Left colon (tissue), 2 donors: Measurements from ENCODE around the gene YBX1. TPM values are rescaled to one million over a fixed set of nuclear protein-coding genes. Genes with fewer than 3 reads are reported as not detected.

ENCODE experiments used
- ATAC-seq: fragments of 200-7000 bp; cut with Tn5 transposase; one replicate; pipeline ENCODE4 v1.9.1; 2020; ENCODE audit warnings: mild to moderate bottlenecking, moderate library complexity
- DNase-seq, 2 donors: peaks; one replicate each; pipeline ENCODE4 v3.0.0-alpha.2; 2020
- intact Hi-C, 2 donors: fragments of 100-400 bp; cut with DNase I in 1 of 2; cut with micrococcal nuclease in 1 of 2; formaldehyde crosslinking; loops; one replicate each; pipeline versions ENCODE4 v1.11.2 to v1.14.0; 2022; cut with DNase I, micrococcal nuclease
- total RNA-seq, 2 donors: library from RNA; stranded (reverse); fragmentation: NEBNext Ultra II Directional; extraction: Animal tissue kit (Norgen Biotek cat#: 25700); gene quantifications; one replicate each; pipeline ENCODE4 v1.2.1, GENCODE V29; 2021
- donor health status: DM: no; HTN: no; CAD: no.
- donor health status: DM: yes; HTN: yes; CAD: no.

Gene YBX1
- total RNA-seq, 2 donors from 2014 or later = 419 to 437 TPM

- intact Hi-C loops = no loop called here
- no peak for DNase-seq
- no peak for ATAC-seq
These were observed 47.8 kb downstream of the YBX1 start for GRCh38 chr1:42730002-42730401.

- intact Hi-C loops = no loop called here
- ATAC-seq = peak; percentile 53
- peak in 1 of 2 donors; percentile 55 for DNase-seq
These were observed 48.8 kb downstream of the YBX1 start for GRCh38 chr1:42730988-42731387.

DNA sequence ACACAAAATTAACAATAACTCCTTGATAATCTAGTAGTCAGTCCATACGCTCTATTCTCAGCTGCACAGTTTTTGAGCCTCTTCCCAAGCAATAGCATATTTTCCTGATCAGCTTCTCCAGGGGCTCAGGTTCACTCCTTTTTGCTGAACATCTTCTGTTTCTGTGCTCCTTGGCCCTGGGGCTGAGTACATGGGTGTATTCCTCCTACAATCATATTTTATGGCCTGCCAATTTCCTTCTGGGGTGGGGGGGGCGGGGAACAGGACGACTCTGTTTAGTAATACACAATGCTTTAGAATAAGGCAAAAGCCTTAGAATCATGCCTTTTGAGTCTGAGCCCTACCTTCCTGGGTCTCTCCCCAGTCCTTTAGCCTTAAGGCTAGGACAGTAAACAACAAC lies 49.4 kb downstream of the YBX1 start:
- DNase-seq (no peak), ATAC-seq (peak; percentile 62)
- intact Hi-C loops = no loop called here

GRCh38 chr1:42732126-42732680 lies 50.0 kb downstream of the YBX1 start:
- DNase-seq (no peak), ATAC-seq (no peak)
- intact Hi-C loops = no loop called here

DNA sequence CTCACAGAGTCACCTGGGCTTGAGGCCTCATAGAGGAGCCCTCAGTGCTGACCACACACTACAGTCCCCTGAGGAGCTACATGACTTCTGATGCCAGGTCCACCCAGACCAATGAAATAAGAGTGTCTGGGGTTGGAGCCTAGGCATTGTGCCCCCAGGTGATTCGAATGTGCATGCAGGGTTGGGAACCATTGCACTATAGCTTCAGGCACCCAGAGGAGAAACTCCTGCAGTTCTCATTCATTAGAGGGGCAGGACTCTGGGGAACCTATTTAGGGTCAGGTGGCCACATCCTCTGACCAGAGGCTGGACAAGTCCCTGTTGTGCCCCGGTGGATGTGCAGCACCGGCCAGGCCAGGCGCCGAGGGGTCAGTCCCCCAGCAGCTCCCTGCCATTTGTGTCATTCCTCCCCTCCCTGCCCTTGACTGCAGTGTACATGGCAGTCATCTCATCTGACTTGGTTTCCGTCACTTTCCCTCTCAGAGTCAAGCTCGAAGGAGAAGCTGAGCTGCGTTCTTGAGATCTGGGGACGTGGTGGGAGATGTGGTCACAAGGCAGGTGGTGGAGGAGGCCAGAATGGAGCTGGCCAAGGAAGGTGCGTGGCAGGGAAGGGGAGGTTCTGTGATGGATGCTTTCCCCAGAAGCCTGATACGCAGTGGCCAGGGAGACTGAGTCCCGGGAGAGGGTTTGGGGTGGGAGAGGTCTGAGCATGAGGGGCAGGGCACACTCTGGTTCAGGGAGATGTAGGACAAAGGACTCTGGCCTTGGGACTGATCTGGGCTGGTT lies 51.4 kb downstream of the YBX1 start:
- ATAC-seq (no peak), DNase-seq (no peak)
- intact Hi-C loops = no loop called here

DNA sequence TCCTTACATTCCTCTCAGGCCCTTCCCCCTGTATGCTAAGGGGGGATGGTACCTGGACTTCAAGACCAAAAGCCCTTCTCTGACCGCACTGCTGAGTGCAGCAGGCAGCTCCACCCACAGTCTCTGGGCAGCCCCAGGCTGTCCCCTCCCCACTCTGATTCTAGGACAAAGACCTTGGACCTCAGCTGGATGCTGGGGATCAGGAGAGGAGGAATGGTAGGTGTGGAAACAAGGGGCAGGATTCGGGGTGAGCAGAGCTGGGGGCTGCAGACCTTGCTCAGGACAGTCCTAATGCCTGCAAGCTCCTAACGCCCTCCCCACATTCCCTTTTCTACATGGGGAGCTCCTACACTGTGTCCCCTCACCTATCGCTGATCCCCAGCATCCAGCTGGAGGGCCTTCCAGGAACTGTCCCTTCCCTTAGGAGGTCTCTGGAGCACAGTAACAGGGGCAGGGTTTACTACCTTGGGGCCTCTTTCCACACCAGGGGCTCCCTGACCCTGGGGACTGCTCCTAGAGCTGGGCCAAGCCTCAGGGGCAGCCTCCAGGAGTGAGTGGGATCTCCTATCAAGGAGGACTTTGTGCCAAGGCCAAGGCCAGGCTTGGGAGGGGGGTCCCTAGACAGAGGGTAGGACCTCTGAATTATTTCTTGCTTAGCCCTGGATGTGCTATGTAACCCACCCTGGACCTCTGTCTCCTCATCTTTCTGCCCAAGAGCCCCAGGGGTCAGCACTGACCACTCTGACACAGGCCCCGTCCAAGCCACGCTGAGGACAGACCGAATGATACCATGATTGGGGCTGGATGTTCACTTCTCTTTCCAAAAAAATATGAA lies 52.2 kb downstream of the YBX1 start:
- intact Hi-C loops = no loop called here
- no peak for ATAC-seq
- no peak for DNase-seq

DNA sequence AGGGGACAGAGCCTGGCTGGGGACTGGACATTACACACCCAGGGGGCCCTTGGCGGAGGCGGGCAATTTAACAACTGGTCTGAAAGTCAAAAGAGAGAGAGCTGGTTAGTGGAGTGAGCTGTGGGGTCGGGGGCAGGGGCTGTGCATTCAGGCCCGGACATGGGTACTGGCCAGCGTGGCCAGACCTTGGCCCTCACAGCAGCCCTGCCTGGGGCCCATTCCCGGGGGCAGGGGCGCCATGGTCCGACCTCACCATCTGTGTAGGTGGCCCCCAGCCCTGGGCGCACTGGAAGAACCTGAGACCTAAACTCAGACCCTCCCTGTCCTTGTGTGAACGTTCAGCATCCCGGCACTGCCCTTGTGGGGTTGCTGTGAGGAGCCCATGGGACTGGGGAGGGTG lies 52.8 kb downstream of the YBX1 start:
- intact Hi-C loops = no loop called here
- ATAC-seq (no peak), DNase-seq (no peak)

GRCh38 chr1:42735477-42736105 lies 53.4 kb downstream of the YBX1 start:
- ATAC-seq (peak; percentile 81), DNase-seq (peak; percentile 47 to 48)
- intact Hi-C loops = no loop called here

- DNase-seq (peak; percentile 52 to 72), ATAC-seq (peak; percentile 76)
These were observed 53.9 kb downstream of the YBX1 start for GRCh38 chr1:42736152-42736551.

GRCh38 chr1:42736571-42737200 lies 54.5 kb downstream of the YBX1 start:
- intact Hi-C loops = no loop called here
- no peak for DNase-seq
- no peak for ATAC-seq

More at GRCh38 chr1:42736152-42736551, 53.9 kb downstream of the YBX1 start:
- intact Hi-C loops = no loop called here

DNA sequence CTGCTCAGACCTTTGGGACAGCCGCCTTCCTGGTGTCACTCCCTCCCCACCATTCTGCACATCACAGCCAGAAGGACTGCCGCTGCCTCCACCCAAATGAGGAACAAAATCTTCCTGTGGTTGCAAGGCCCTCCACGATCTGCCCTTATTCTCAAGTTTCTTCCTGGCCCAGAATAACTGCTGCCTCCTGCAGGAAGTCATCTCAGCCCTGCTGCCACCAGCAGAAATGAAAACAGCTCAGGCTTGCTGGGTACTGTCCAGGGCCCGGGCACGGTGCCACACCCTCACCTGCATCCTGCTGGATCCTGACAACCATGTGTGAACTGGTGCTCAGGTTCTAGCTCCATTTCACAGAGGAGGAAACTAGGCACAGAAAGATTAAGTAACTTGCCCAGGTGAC lies 55.0 kb downstream of the YBX1 start:
- DNase-seq = peak; percentile 57 to 74
- intact Hi-C loops = no loop called here
- peak; percentile 65 for ATAC-seq

DNA sequence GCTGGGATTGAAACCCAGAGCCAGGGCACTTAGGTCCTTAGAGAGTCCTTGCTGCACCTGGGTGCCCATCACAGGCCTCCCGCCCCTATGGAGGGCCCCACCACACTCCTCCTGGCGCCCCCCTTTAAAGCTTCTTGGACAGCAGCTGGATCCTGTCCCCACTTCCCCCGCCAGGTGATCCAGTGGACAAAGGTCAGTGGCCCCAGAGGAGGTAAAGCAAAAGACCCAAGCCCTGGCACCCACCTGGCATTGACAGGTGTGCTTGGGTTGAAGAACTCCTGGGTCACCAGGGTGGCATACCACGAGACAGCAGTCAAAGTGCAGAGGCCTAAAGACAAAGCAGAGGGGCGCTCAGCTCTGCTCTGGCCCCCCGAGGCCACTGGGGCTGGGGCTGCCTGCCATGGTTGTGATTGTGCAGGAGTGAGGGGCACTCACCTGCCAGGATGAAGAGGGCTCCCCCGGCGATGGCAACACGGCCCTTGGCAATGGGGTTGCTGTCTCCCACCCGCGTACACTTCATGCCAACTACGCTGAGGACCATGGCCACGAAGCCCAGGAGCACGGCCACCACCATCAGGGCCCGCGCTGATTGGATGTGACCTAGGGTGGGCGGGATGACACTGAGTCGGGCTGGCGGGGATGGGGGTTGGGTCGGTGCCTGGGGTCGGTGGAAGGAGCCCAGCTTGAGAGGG lies 55.9 kb downstream of the YBX1 start:
- DNase-seq (no peak), ATAC-seq (no peak)
- intact Hi-C loops = no loop called here

GRCh38 chr1:42738678-42739226 lies 56.5 kb downstream of the YBX1 start:
- ATAC-seq (no peak), DNase-seq (no peak)
- intact Hi-C loops = no loop called here

DNA sequence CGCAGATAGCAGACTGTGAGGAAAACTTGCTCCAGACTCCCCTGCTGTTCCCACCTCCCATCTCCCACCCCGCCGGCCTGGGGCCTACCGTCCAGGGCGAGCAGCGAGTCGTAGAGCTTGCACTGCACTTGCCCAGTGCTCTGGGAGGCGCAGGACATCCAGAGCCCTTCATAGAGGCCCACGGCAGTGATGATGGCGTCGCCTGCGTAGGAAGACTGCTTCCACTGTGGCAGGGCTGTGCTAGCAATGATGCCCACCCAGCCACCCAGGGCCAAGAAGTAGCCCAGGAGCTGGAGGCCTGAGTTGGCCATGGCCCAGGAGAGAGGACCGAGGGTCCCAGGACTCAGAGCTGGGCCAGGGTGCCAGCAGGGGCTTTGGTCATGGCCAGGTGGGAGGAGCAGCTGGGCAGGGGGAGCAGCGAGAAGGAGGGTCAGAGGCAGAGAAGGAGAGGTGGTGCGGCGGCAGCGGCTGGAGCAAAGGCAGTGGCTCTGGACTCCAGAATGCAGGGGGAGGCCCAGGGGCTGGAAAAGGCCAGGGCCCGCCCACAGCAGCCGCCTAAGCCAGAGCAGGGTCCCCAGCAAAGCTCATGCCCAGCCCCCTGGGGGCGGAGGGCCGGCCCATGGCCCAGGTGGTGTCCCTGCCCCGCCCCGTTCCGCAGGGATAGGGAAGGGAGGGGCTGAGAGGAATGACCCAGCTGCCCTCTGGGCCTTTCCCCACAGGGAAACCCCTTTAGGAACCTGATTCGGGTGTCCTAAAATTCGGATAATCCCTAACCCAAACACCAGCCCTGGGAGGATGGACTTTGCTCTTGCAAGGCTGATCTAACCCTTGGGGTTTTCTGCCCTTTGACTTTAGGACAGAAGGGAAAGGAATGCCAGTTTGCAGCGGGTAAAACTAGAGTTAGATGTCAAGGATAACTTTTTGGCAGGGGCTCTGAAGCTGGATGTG lies 57.8 kb downstream of the YBX1 start, which contains the start of gene CLDN19:
Gene CLDN19 (minus strand): TSS at position 484 of the 948 bp plus-strand sequence. CDS start 173 bp downstream, at position 311.
- ATAC-seq (no peak), DNase-seq (no peak)
- intact Hi-C loops = no loop called here

- no peak for ATAC-seq
- intact Hi-C loops = no loop called here
- DNase-seq = no peak
These were observed 58.8 kb downstream of the YBX1 start for GRCh38 chr1:42740851-42741580.

DNA sequence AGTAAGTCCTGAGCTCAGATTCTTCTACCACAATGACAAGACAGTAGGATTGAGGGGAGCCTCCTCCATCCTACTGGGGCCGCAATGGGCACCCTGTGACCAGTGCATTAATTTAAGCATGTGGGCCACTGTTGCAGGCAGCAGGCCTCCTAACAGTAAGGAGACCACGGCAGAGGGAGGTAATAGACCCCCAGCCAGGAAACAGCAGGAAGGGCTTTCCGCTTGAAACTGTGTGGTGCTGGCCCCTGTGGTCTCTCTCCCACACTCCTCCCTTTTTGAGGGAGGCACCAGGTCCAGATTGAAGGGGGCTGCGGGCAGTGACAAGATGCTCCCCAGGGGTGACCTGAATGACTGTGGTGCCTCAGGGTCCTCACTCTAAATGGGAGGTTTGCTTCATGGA lies 59.5 kb downstream of the YBX1 start:
- DNase-seq = no peak
- ATAC-seq = no peak
- intact Hi-C loops = no loop called here
